B cell (primary cell): ENCODE results near the gene THNSL1. TPM values are rescaled to one million over a fixed set of nuclear protein-coding genes. Genes with fewer than 3 reads are reported as not detected.

Experiments
- ATAC-seq: fragments of 200-7000 bp; cut with Tn5 transposase; one replicate; pipeline ENCODE4 v1.10.0; 2021; ENCODE audit warnings: low read depth, mild to moderate bottlenecking, moderate number of reproducible peaks, moderate library complexity
- CTCF ChIA-PET: fragments of 350-600 bp; sonication (Branson Sonifier 250); formaldehyde crosslinking; loops from one replicate; lab custom pipeline; 2021; ENCODE audit warnings: antibody characterized with exemption, inconsistent platforms; lab: Charles Lee
- POLR2A ChIA-PET: fragments of 350-600 bp; sonication (Branson Sonifier 250); formaldehyde crosslinking; loops from one replicate; lab custom pipeline; 2021; ENCODE audit warnings: antibody characterized with exemption; lab: Charles Lee
- DNase-seq: peaks from one replicate; pipeline ENCODE4 v3.0.0; 2013
- H2AFZ ChIP-seq: 2 replicates; pipeline ENCODE4 v1.6.1; 2012; ENCODE audit warnings: mild to moderate bottlenecking, low read depth, low read length; ENCODE audit not compliant: insufficient read depth, poor library complexity, severe bottlenecking
- H3K27ac ChIP-seq, 2 donors: 1 replicate in 1 of 2; 2 replicates in 1 of 2; pipeline ENCODE4 v1.5.1; 2012 to 2013; ENCODE audit warnings: low read length in 2 of 2, mild to moderate bottlenecking in 2 of 2, moderate library complexity in 1 of 2
- H3K27me3 ChIP-seq, 4 experiments: fragments of 200-600 bp in 1 of 4; sonication (generic) in 1 of 4; replicated peaks in 1 of 4; 1 replicate in 2 of 4; 2 replicates in 2 of 4; pipeline versions ENCODE4 v1.6.1 to v1.7.0; 2013 to 2016; ENCODE audit warnings: low read length in 3 of 4, mild to moderate bottlenecking in 2 of 4, mixed read lengths in 1 of 4, moderate library complexity in 1 of 4; ENCODE audit not compliant: insufficient read depth in 4 of 4, control insufficient read depth in 3 of 4; ENCODE audit errors: control extremely low read depth in 1 of 4
- H3K36me3 ChIP-seq, 2 experiments: replicated peaks in 1 of 2; 1 replicate in 1 of 2; 2 replicates in 1 of 2; pipeline versions ENCODE4 v1.6.1 to v1.7.1; 2013; ENCODE audit warnings: low read length in 1 of 2; ENCODE audit not compliant: insufficient read depth in 2 of 2, control insufficient read depth in 1 of 2; ENCODE audit errors: control extremely low read depth in 1 of 2, extremely low read depth in 1 of 2
- H3K4me1 ChIP-seq, 2 donors: fragments of 200-600 bp in 1 of 2; sonication (generic) in 1 of 2; 1 replicate in 1 of 2; 2 replicates in 1 of 2; pipeline versions ENCODE4 v1.5.1 to v1.6.1; 2013 to 2017; ENCODE audit warnings: low read length in 2 of 2; ENCODE audit not compliant: control insufficient read depth in 2 of 2, insufficient read depth in 2 of 2
- H3K4me2 ChIP-seq: replicated peaks from 2 replicates; pipeline ENCODE3; 2012; ENCODE audit warnings: mild to moderate bottlenecking, low read depth, low read length; ENCODE audit not compliant: poor library complexity, severe bottlenecking
- H3K4me3 ChIP-seq, 5 experiments: fragments of 200-600 bp in 1 of 5; sonication (generic) in 1 of 5; 1 replicate in 3 of 5; 2 replicates in 2 of 5; pipeline versions ENCODE4 v1.5.1 to v1.7.0; 2011 to 2016; ENCODE audit warnings: low read length in 4 of 5, mild to moderate bottlenecking in 4 of 5, low read depth in 2 of 5, control low read depth in 1 of 5, moderate library complexity in 1 of 5; ENCODE audit not compliant: insufficient read depth in 1 of 5; ENCODE audit errors: control extremely low read depth in 1 of 5, extremely low read depth in 1 of 5
- H3K79me2 ChIP-seq: fragments of 200-600 bp; sonication (generic); one replicate; pipeline ENCODE4 v1.6.0; 2016; ENCODE audit warnings: low read length; ENCODE audit not compliant: control insufficient read depth, insufficient read depth
- H3K9ac ChIP-seq: fragments of 200-600 bp; sonication (generic); 2 replicates; pipeline ENCODE4 v1.6.1; 2017; ENCODE audit warnings: mild to moderate bottlenecking, low read length, moderate library complexity
- H3K9me3 ChIP-seq, 3 donors: one replicate each; pipeline versions ENCODE4 v1.6.1 to v1.7.1; 2013; ENCODE audit warnings: low read length in 2 of 3; ENCODE audit not compliant: control insufficient read depth in 2 of 3, insufficient read depth in 1 of 3; ENCODE audit errors: control extremely low read depth in 1 of 3
- H4K20me1 ChIP-seq: 2 replicates; pipeline ENCODE4 v1.6.0; 2012; ENCODE audit warnings: mild to moderate bottlenecking, low read length; ENCODE audit not compliant: insufficient read depth, control insufficient read depth, poor library complexity, severe bottlenecking
- H3K27ac Mint-ChIP-seq: one replicate; pipeline ENCODE4 v1.8.0; 2021; ENCODE audit warnings: mixed read lengths
- H3K27me3 Mint-ChIP-seq: one replicate; pipeline ENCODE4 v1.8.0; 2021; ENCODE audit warnings: mixed read lengths
- H3K4me1 Mint-ChIP-seq: one replicate; pipeline ENCODE4 v1.8.0; 2021; ENCODE audit warnings: mixed read lengths
- H3K4me3 Mint-ChIP-seq: one replicate; pipeline ENCODE4 v1.8.0; 2021; ENCODE audit warnings: mixed read lengths
- H3K9me3 Mint-ChIP-seq: one replicate; pipeline ENCODE4 v1.8.0; 2022; ENCODE audit warnings: mixed read lengths; ENCODE audit not compliant: insufficient read depth
- EZH2 ChIP-seq: IDR thresholded peaks from 2 replicates; pipeline ENCODE4 v1.6.1; 2012; ENCODE audit warnings: borderline replicate concordance, low read depth, mild to moderate bottlenecking, moderate library complexity, low read length; ENCODE audit not compliant: insufficient read depth, poor library complexity, severe bottlenecking
- WGBS: methylation state at CpG from one replicate; pipeline ENCODE4 v1.1.5; 2013; ENCODE audit warnings: missing lambda C conversion rate; ENCODE audit not compliant: insufficient coverage; 5-methylcytosine and 5-hydroxymethylcytosine counted together
- intact Hi-C: fragments of 100-400 bp; cut with micrococcal nuclease; formaldehyde crosslinking; loops from one replicate; pipeline ENCODE4 v1.10.0; 2022
- polyA plus RNA-seq: library from polyadenylated mRNA; depleted of rRNA; stranded (reverse); fragments of >200 nt; gene quantifications from 2 replicates; pipeline ENCODE4 v1.2.3, GENCODE V29; 2012
- total RNA-seq, 2 donors: library from RNA; stranded (reverse); fragments of 120-200 nt in 1 of 2; gene quantifications; 1 replicate in 1 of 2; 2 replicates in 1 of 2; pipeline versions ENCODE4 v1.2.3 to v1.2.4, GENCODE V29; 2013 to 2022
- TF ChIP-seq, protein P1 (sequence below): fragments of 200-600 bp; IDR thresholded peaks from one replicate; pipeline ENCODE4 v1.8.0; 2022; ENCODE audit warnings: antibody characterized with exemption, mild to moderate bottlenecking

The THNSL1 gene
- total and polyA plus RNA-seq, 2 donors (not counting 1 experiment from before 2014, with no cell fraction given), result 0.72 to 4.3 TPM

DNA sequence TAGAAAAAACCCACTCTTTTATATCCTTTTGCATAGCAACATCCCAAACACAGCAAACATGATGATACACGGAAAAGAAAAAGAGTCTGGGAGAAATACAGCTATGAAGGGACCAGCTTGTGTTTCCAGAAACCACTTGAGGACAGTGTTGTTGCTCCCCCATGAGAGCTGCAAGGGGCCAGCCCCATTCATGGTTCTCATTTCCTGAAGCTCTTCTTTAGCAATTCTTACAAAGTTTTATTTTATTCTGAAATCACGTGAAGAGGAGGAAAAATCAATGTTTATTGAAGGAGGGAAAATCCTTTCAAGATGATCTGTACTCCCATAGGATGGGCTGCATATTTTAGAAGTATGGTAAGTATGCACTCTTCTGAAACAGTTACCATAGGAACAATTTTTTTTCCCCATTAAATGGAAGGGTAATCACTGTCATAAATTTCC lies 46.6 kb upstream of the THNSL1 start:
- intact Hi-C loops, result no loop called here

DNA sequence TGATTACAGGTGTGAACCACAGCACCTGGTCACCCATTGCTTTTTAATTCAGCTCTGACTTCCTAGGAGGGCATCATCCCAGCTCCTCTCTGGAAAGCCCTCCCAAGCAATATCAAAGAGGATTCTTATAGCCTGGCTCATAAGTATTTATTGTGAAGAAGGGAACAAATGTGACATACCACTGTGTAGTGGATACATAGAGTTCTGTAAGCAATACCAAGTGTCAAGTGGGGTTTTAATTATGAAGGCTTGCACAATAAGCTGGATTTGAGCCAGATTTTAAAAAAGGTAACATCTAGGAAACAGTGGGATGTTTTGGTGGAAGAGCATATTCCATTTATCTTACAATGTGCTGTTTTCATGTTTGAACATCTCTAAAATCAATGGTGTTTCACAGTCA lies 45.0 kb upstream of the THNSL1 start:
- H3K27me3 ChIP-seq, result no peaks in the 10 kb centered on the region
- CTCF ChIA-PET, result interaction anchor here (1.2 kb wide), 1 partner anchor 9 kb away, joined by 3 read pairs; no protein-coding TSS in a partner anchor

More for the DNA sequence above, 46.6 kb upstream of the THNSL1 start:
- CTCF ChIA-PET, result no interaction called here
- whole genome bisulfite sequencing, result no CpG with 5 or more reads among the region's 2 CpGs
- DNase-seq (no peak), ATAC-seq (no peak)
- Histone ChIP-seq H3K4me3 (no peak overlapping the region), H3K9ac (no peak overlapping the region), H3K4me2 (no peak overlapping the region), H3K79me2 (no peaks in the 10 kb centered on the region), H3K4me1 (peaks cover 0 to 3% of the 10 kb centered on the region in 2 donors), H3K27me3 (no peaks in the 10 kb centered on the region), H4K20me1 (no peaks in the 10 kb centered on the region), H3K9me3 (no peaks in the 10 kb centered on the region), H3K36me3 (no peaks in the 10 kb centered on the region), H2AFZ (no peak overlapping the region), H3K27ac (no peak overlapping the region)
- H3K27me3 Mint-ChIP-seq, result no peaks in the 10 kb centered on the region
- H3K27ac Mint-ChIP-seq, result no peak overlapping the region
- TF ChIP-seq EZH2, result no peak
- TF ChIP-seq, protein P1, sequence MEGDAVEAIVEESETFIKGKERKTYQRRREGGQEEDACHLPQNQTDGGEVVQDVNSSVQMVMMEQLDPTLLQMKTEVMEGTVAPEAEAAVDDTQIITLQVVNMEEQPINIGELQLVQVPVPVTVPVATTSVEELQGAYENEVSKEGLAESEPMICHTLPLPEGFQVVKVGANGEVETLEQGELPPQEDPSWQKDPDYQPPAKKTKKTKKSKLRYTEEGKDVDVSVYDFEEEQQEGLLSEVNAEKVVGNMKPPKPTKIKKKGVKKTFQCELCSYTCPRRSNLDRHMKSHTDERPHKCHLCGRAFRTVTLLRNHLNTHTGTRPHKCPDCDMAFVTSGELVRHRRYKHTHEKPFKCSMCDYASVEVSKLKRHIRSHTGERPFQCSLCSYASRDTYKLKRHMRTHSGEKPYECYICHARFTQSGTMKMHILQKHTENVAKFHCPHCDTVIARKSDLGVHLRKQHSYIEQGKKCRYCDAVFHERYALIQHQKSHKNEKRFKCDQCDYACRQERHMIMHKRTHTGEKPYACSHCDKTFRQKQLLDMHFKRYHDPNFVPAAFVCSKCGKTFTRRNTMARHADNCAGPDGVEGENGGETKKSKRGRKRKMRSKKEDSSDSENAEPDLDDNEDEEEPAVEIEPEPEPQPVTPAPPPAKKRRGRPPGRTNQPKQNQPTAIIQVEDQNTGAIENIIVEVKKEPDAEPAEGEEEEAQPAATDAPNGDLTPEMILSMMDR, result no peak
- no peak overlapping the region for H3K4me3 Mint-ChIP-seq
- POLR2A ChIA-PET, result interaction anchor here (0.5 kb wide), 1 partner anchor 21 kb away, joined by 4 read pairs; no protein-coding TSS in a partner anchor
- peaks cover 3% of the 10 kb centered on the region for H3K4me1 Mint-ChIP-seq
- no peaks in the 10 kb centered on the region for H3K9me3 Mint-ChIP-seq

More for the DNA sequence above, 45.0 kb upstream of the THNSL1 start:
- no peak overlapping the region for H3K4me3 Mint-ChIP-seq
- peaks cover 9% of the 10 kb centered on the region for H3K27me3 Mint-ChIP-seq
- Histone ChIP-seq H3K9me3 (no peaks in the 10 kb centered on the region), H3K36me3 (no peaks in the 10 kb centered on the region), H3K9ac (no peak overlapping the region), H4K20me1 (no peaks in the 10 kb centered on the region), H3K4me1 (peaks cover 0 to 3% of the 10 kb centered on the region in 2 donors), H3K27ac (no peak overlapping the region), H2AFZ (no peak overlapping the region), H3K79me2 (no peaks in the 10 kb centered on the region), H3K4me2 (no peak overlapping the region), H3K4me3 (no peak overlapping the region)
- POLR2A ChIA-PET, result no interaction called here
- TF ChIP-seq, protein P1, result no peak
- no peak for TF ChIP-seq EZH2
- H3K4me1 Mint-ChIP-seq, result peaks cover 3% of the 10 kb centered on the region
- intact Hi-C loops, result no loop called here
- DNase-seq (no peak), ATAC-seq (no peak)
- H3K27ac Mint-ChIP-seq, result no peak overlapping the region
- no peaks in the 10 kb centered on the region for H3K9me3 Mint-ChIP-seq
